ENCODE results near the gene FAM228B.
A peak's percentile ranks its signal among the peaks of the same experiment; 100 is the strongest.
"Not testable (repeated sequence)": the region's sequence is repeated elsewhere in the genome, so short reads cannot be mapped to it uniquely, and the experiment has no call there.

The FAM228B gene

GRCh38 chr2:24123195-24123921 lies at the start of gene FAM228B, which contains the start of gene PFN4:
Gene FAM228B (plus strand): TSS chr2:24123469. CDS start chr2:24124362, 893 bp downstream.
Gene PFN4 (minus strand): TSS chr2:24123334. CDS start chr2:24122535, 799 bp downstream.
- DNase-seq (ENCODE audit: low read depth in 2 of 2): peak; percentile 41 to 52

- no peak for DNase-seq (ENCODE audit: low read depth in 2 of 2)
Observed at GRCh38 chr2:24073816-24074215, 49.5 kb upstream of the FAM228B start.

GRCh38 chr2:24075259-24075658 lies 48.0 kb upstream of the FAM228B start:
- DNase-seq (ENCODE audit: low read depth in 2 of 2): no peak

GRCh38 chr2:24075915-24076848 lies 47.1 kb upstream of the FAM228B start, which contains the start of gene SF3B6:
Gene SF3B6 (minus strand): TSS chr2:24076326. CDS start chr2:24076229, 97 bp downstream.
- peak; percentile 100 for DNase-seq (ENCODE audit: low read depth in 2 of 2)

GRCh38 chr2:24076849-24077534 lies 46.3 kb upstream of the FAM228B start:
- DNase-seq (ENCODE audit: low read depth in 2 of 2): no peak

- no peak for DNase-seq (ENCODE audit: low read depth in 2 of 2)
Observed at GRCh38 chr2:24077535-24077877, 45.8 kb upstream of the FAM228B start.

- DNase-seq (ENCODE audit: low read depth in 2 of 2): no peak
Observed at GRCh38 chr2:24077879-24078278, 45.4 kb upstream of the FAM228B start.

GRCh38 chr2:24080701-24081100 lies 42.6 kb upstream of the FAM228B start:
- no peak for DNase-seq (ENCODE audit: low read depth in 2 of 2)

GRCh38 chr2:24082787-24083566 lies 40.3 kb upstream of the FAM228B start:
- no peak for DNase-seq (ENCODE audit: low read depth in 2 of 2)

- no peak for DNase-seq (ENCODE audit: low read depth in 2 of 2)
Observed at GRCh38 chr2:24083567-24084385, 39.5 kb upstream of the FAM228B start.

- peak; percentile 52 to 78 for DNase-seq (ENCODE audit: low read depth in 2 of 2)
Observed at GRCh38 chr2:24084386-24085199, 38.7 kb upstream of the FAM228B start, which contains the start of gene TP53I3. Gene TP53I3 (minus strand): TSS chr2:24084834. CDS start chr2:24084326, 508 bp downstream.

- DNase-seq (ENCODE audit: low read depth in 2 of 2): no peak
Observed at GRCh38 chr2:24085200-24085489, 38.1 kb upstream of the FAM228B start.

- no peak for DNase-seq (ENCODE audit: low read depth in 2 of 2)
Observed at GRCh38 chr2:24086241-24086640, 37.0 kb upstream of the FAM228B start.

GRCh38 chr2:24087032-24087431 lies 36.2 kb upstream of the FAM228B start:
- no peak for DNase-seq (ENCODE audit: low read depth in 2 of 2)

GRCh38 chr2:24088821-24089359 lies 34.4 kb upstream of the FAM228B start:
- DNase-seq (ENCODE audit: low read depth in 2 of 2): no peak

- not testable (repeated sequence) for DNase-seq (ENCODE audit: low read depth in 2 of 2)
Observed at GRCh38 chr2:24093270-24093669, 30.0 kb upstream of the FAM228B start.

- not testable (repeated sequence) for DNase-seq (ENCODE audit: low read depth in 2 of 2)
Observed at GRCh38 chr2:24095171-24095677, 28.0 kb upstream of the FAM228B start.

- not testable (repeated sequence) for DNase-seq (ENCODE audit: low read depth in 2 of 2)
Observed at GRCh38 chr2:24100732-24101131, 22.5 kb upstream of the FAM228B start.

GRCh38 chr2:24101992-24102391 lies 21.3 kb upstream of the FAM228B start:
- DNase-seq (ENCODE audit: low read depth in 2 of 2): no peak

Measured in stimulated activated CD4-positive, alpha-beta T cell treated with anti-CD3 and anti-CD28 coated beads, Interleukin-15, amount 100 ng/mL, for 48 hours (primary cell).